Activated CD4-positive, alpha-beta T cell treated with anti-CD3 and anti-CD28 coated beads for 48 hours (primary cell): ENCODE data around the gene ATG4B.
"Not testable (repeated sequence)": the region's sequence is repeated elsewhere in the genome, so short reads cannot be mapped to it uniquely, and the experiment has no call there.

Source experiments
- DNase-seq: peaks from one replicate; pipeline ENCODE4 v3.0.0-alpha.2; 2020

The ATG4B gene

DNA sequence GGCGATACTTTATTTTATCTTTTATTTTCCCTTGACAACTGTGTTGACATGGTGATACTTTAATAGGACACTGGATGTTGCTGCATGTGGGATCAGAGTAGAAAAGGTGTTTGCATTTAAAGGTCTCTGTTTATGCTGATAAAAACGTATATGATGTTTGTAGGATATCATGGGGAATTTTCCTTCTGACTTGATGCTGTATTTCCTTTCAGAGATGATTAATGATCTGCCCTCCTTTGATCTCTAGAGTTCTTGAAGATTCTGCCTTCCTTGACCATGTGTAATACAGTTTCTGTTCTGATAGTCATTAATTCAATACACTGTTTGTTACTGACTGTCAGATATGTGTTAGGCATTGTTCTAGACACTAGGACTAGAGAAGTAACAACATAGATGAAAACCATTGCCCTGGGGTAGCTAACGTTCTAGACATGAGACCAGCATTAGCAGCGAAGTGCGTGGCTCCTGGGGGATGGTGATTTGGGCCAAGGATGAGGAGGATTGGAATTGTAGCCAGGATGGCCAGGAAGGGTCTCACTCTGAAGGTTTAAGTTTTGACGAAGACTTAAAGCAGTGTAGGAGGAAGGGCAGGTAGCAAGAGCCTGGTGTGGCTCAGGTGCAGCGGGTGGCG is 2.8 kb downstream of the ATG4B start:
- no peak for DNase-seq

- no peak for DNase-seq
Measured at GRCh38 chr2:241641631-241642030, 4.1 kb downstream of the ATG4B start.

DNA sequence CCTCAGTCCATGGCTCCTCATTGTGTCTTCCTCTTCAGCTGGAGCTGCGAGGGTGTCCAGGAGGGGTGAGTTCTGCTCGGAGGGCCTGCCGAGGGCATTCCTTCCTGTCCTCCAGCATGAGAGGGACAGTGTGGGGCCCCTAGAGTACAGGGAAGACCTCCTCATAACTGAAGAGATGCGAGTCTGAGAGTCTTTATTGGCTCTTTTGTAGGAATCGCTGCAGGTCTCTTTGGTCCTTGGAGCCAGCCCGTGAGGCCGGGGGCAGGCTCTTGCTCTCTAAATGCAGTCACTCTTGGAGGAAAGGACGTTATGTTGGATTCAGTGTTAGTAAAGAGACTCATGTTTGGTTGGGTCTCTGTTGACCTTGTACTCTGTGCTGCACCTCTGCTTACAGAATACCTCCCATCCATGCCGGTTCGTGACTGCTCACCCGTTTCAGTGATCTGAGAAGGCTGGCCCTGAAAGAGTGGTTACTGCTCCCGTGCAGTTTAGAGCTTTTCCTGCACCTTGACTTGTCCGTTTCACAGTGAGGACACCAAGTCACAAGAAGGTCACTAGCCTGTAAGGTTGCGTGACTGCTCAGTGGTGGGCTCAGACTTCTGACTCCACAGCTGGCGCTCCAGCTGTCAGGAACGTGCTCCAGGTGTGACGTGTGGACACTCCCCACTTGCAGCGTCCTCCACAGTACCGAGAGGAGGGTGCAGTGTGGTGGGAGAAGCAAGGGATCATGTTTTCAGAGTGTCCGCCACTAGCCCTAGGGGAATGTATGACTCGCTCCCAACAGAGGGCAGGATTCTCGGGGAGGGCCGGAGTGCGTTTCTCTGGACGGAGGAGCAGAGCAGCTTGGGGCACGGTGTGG is 7.8 kb downstream of the ATG4B start:
- DNase-seq = no peak

- no peak for DNase-seq
Measured at GRCh38 chr2:241645915-241646645, 8.6 kb downstream of the ATG4B start.

DNA sequence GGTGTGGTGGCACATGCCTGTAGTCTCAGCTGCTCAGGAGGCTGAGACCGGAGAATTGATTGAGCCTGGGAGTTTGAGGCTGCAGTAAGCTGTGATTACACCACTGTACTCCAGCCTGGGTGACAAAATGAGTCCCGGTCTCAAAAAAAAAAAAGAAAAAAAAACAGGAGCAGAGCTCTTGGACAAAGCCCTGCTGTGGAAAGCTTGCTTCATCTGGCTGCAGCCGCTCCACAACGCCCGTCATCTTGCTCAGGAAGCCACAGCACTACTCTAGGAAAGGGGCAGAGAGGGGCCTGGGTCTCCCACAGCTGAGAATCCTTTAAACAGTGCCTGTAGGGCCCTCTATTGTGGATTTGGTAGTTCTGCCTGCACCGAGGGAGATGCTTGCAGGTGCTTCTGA is 11.0 kb downstream of the ATG4B start:
- DNase-seq = no peak

DNA sequence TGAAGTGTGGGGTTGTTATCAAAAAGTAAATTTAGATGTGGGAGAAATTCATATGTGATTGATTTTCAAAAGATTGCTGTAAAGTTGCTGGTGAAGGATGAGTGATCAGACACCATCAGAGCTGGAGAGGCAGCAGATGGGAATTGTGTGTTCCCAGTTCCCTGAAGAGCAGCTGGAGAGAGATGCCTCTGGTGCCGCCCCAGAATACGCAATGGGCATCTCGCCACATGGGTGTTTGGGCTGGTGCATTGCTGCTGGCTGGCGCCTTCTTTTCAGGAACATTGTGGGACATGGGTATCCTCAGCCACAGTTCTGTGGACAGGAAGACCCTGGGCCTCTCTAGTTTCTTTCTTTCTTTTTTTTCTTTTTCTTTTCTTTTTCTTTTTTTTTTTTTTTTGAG is 11.9 kb downstream of the ATG4B start:
- DNase-seq = no peak

GRCh38 chr2:241649927-241650326 is 12.4 kb downstream of the ATG4B start:
- DNase-seq = no peak

DNA sequence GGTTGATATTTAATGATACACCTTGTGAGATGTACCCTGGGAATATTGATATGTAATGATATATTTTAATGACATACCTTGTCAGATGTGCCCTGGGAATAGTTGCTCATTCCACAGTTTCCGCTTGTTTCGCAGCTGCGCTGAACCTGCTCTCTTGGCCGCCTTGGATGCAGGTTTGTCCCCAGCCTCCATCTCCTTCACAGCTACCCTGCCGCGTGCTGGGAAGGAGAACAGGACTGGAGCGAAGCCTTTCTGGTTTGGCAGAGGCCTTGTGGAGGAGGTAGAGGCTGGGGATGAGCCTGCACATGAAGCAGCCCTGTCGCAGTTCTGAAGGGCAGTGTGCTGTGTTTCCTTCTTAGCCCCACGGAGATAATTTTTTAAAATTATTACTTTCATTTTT is 14.6 kb downstream of the ATG4B start:
- DNase-seq = no peak

DNA sequence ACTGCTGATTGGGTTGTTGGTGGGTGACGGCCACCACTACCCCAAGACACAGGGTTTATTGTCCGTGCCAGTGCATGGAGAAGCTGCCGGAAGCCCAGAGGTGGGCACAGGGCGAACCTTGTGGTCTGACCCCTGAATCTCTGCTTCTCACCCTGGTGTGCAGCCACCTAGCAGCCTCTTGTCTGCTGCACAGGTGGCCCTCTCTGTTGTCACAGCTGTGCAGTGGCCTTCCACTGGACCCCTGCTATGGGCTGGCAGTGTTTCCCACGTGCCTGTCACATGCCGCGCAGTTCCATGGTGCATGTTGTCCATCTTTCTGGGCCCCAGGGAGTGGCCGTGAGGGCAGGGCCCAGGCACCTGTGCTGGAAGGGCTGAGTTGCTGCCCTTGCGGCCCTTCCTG is 15.2 kb downstream of the ATG4B start:
- no peak for DNase-seq

DNA sequence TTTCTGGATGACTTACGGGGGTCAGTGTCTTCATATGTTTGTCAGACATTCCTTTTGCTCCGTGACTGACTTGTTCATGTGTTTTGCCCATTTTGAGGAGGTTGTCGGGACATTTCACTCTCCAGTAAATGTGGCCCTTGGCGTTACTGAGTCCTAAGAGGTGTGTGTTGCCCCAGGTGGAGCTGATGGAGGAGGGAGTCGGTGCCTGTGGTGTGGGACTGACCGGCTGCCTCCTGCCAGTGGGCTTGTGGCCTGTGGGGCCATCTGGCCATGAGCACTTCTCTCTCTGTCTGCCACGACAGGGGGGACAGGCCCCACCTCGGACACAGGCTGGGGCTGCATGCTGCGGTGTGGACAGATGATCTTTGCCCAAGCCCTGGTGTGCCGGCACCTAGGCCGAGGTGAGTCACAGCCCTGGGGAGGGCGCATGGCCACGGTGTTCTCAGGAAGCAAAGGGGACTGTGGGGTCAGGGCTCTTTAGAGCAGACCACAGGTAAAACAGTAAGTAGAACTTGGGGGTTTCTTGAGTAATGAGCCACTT is 15.8 kb downstream of the ATG4B start:
- DNase-seq = no peak

GRCh38 chr2:241654551-241654950 is 17.1 kb downstream of the ATG4B start:
- DNase-seq = no peak

- DNase-seq = no peak
Measured at GRCh38 chr2:241655516-241656189, 18.2 kb downstream of the ATG4B start.

DNA sequence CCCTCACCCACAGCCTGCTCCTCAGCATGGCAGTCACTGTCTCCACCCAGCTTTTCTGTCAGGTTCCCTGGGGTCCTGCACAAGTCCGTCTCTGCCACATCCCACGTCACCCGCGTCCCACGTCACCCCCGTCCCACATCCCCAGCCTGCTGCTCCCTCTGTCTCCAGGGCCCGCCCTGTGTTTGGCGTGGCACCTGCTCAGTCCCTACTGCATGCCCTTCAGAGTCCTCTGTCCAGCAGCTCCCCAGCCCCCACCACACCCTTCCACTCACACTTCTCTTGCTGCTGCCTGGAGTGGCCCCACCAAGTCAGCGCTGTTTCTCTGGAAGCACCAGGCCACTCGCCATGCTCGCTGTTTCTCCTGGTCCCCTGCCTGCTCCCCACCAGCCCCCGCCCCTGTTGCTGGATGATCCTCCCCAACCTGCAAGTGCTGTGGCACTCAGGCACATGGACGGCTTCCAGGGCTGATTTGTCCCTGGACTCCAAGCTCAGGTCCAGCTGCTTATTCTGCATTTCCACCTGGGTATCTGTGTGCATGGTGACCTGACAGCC is 18.8 kb downstream of the ATG4B start:
- DNase-seq = no peak

DNA sequence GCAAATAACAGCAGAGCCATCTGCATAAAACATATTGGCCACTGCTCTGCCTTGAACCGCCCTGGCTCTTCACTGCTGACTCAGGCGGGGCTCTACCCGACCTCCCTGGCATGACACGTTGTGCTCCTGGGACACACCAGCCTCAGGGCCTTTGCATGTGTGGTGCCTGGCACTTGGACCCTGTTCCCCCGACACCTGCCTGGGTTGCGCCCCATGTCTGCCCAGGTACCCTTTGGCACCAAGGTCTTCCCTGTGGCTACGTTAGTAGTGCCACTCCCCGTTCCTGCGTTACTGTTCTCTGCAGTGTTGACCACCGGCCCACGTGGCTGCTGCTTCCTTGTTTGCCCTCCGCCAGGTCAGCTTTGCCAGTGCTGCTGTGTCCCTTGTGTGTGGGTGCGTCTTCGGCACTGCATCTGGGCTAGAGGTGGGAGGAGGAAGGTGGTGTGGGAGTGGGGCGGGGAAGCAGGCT is 20.3 kb downstream of the ATG4B start:
- no peak for DNase-seq

- no peak for DNase-seq
Measured at GRCh38 chr2:241658296-241658695, 20.8 kb downstream of the ATG4B start.

DNA sequence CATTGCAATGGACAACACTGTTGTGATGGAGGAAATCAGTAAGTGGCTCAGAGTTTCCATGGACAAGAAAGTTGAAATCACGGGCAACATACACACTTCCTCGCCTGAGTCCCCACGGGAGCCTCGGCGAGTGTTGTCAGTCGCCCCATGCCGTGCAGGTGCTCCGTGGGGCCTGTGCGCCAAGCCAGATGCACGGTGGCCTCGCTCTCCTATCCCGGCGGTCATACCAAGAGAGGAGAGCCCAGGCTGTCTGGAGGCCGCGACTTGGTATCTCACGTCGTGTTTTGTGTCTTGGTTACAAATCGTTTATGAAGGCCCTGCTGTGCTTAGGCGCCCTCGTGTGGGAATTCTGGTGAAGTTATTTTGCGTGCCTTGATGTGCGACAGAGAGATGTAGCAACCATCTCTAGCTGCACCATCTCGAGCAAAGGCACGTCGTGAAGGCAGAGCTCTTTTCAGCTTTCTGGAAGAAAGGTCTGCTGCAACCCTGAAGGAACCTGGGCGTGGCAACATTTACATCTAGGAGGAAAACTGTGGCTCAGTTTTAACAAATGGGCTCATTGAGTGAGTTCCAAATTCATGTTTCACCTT is 21.8 kb downstream of the ATG4B start:
- peak; percentile 61 for DNase-seq

DNA sequence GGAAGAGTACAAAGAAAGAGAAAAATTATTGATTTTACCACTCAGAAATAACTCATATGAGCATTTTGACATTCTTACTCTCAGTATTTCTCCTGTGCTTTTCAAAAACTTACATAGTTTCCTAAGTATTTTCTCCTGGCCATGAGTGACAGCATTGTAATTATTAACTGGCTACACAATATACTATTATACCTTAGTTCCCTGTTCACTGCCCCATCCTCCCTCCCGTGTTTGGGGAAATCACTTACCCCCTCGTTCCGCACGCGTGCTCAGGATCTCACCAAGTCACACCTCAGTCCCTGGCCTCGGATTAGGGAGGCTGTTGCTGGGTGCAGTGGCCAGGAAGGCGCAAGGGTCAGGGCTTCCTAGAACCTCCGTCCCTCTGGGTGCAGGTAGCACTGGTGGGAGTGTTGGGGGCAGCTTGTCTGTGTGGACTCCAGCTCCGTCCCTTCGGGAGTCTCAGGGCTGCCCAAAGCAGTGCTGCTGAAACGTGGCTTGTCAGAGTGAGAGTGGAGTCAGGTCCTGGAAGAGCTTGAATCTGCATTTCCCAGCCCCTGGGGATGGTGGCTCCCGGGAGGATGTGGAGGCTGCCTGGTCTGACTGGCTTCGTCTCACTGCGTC is 23.2 kb downstream of the ATG4B start:
- DNase-seq = no peak

- DNase-seq = not testable (repeated sequence)
Measured at GRCh38 chr2:241662731-241663130, 25.2 kb downstream of the ATG4B start.

GRCh38 chr2:241665731-241666440 is 28.4 kb downstream of the ATG4B start:
- DNase-seq = no peak

- DNase-seq = no peak
Measured at GRCh38 chr2:241666627-241667400, 29.3 kb downstream of the ATG4B start.
